ENCODE results near the gene PLXND1. TPM values are rescaled to one million over a fixed set of nuclear protein-coding genes. Genes with fewer than 3 reads are reported as not detected.
A peak's percentile ranks its signal among the peaks of the same experiment; 100 is the strongest.

The PLXND1 gene
- total RNA-seq, 1 donor from 2014 or later = 3.1 TPM

DNA sequence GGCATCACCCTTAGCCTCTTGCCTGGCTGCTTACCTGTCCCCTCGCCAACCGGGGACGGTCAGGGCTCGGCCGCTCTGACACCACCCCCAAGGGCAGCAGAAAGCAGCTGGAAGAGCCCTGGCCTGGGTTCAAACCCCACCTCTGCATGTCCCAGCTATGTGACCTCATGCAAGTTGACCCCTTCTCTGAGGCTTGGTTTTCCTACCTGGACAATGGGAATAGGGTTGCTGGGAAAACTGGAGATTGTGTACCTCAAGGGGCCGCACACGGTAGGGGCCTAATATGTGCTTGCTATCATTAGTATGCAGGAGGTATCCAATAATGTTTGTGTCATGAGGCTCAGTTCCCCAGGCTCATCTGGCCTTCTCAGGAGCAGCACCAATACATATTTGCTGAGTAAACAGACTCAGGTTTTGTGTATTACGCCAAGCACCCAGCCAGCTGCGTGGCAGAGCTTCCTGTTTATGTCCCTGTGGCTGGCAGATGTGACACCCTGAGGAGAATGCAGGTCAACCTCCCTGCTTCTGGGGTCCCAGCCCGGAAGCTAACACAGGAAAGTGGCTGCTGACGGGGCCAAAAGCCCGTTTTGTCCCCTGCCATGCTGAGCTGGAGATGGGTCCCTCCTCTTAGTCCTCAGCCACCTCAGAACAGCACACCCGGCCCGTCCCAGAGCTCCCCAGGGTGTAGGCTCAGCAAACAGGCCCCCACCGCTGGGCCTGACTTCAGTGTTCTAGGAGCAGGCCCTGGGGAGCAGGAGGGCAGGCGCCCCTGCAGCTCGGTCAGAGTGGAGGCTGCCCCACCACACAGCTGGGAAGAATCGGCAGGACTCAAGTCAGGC, 29.7 kb downstream of the PLXND1 start:
- POLR2A ChIA-PET = interaction anchor here (0.6 to 2.3 kb wide), 12 partner anchors 10 to 535 kb away, joined by 3 to 14 read pairs (median 4); partner anchors contain the start of genes IFT122, MBD4 and TMCC1
- DNase-seq = peak; percentile 53
- Mint-ChIP-seq H3K9me3 (no peaks in the 10 kb centered on the region), H3K36me3 (ENCODE audit: low read depth) (no peaks in the 10 kb centered on the region), H3K27ac (peak overlapping the region; percentile 86), H3K4me3 (peak overlapping the region; percentile 48), H3K27me3 (no peaks in the 10 kb centered on the region), H3K4me1 (peaks cover 61% of the 10 kb centered on the region)
- intact Hi-C loops (cut with micrococcal nuclease) = loop anchor here (5.0 kb wide), 2 partner anchors 139 to 299 kb away; partner anchors contain the start of genes HMCES and MBD4
- TF ChIP-seq, protein P1, sequence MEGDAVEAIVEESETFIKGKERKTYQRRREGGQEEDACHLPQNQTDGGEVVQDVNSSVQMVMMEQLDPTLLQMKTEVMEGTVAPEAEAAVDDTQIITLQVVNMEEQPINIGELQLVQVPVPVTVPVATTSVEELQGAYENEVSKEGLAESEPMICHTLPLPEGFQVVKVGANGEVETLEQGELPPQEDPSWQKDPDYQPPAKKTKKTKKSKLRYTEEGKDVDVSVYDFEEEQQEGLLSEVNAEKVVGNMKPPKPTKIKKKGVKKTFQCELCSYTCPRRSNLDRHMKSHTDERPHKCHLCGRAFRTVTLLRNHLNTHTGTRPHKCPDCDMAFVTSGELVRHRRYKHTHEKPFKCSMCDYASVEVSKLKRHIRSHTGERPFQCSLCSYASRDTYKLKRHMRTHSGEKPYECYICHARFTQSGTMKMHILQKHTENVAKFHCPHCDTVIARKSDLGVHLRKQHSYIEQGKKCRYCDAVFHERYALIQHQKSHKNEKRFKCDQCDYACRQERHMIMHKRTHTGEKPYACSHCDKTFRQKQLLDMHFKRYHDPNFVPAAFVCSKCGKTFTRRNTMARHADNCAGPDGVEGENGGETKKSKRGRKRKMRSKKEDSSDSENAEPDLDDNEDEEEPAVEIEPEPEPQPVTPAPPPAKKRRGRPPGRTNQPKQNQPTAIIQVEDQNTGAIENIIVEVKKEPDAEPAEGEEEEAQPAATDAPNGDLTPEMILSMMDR (IDR thresholded peaks at IDR 0.05) = no peak
- CTCF ChIA-PET = interaction anchor here (1.1 to 2.0 kb wide), 3 partner anchors 41 to 87 kb away, joined by 3 to 11 read pairs (median 5); no protein-coding TSS in a partner anchor
- ATAC-seq (ENCODE audit: low read depth) = peak; percentile 63

DNA sequence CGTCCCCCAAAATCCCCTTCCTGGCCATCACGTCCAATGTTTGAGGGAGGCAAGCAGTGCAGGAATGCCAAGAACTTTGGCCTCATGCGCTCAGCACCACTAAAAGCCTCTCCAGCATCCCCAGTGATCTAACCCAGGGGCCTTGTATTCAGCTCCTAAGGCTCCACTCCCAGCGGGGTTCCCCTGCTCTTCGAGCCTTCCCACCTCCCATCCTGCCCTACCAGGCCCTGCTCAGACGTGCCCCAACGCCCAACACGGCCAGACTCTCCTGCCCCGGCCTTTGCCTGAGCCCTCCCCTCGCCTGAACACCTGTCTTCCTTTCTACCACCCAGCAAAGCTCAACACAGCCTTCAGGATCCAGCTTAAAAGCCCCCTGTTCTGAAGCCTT, 30.5 kb downstream of the PLXND1 start:
- no peaks in the 10 kb centered on the region for H3K27me3 Mint-ChIP-seq
- no peaks in the 10 kb centered on the region for H3K9me3 Mint-ChIP-seq
- ATAC-seq (ENCODE audit: low read depth) (no peak), DNase-seq (no peak)
- H3K4me1 Mint-ChIP-seq = peaks cover 61% of the 10 kb centered on the region
- no peaks in the 10 kb centered on the region for H3K36me3 Mint-ChIP-seq (ENCODE audit: low read depth)
- intact Hi-C loops (cut with micrococcal nuclease) = loop anchor here (5.0 kb wide), 2 partner anchors 139 to 299 kb away; partner anchors contain the start of genes HMCES and MBD4
- ChIA-PET POLR2A (interaction anchor here (1.5 to 1.6 kb wide), 2 partner anchors 9 to 136 kb away, joined by 3 to 10 read pairs; partner anchors contain the start of genes IFT122 and MBD4), CTCF (interaction anchor here (1.9 to 2.0 kb wide), 2 partner anchors 50 to 86 kb away, joined by 5 to 11 read pairs; no protein-coding TSS in a partner anchor)
- H3K27ac Mint-ChIP-seq = peak overlapping the region; percentile 86
- no peak overlapping the region for H3K4me3 Mint-ChIP-seq
- TF ChIP-seq, protein P1 (IDR thresholded peaks at IDR 0.05) = no peak

DNA sequence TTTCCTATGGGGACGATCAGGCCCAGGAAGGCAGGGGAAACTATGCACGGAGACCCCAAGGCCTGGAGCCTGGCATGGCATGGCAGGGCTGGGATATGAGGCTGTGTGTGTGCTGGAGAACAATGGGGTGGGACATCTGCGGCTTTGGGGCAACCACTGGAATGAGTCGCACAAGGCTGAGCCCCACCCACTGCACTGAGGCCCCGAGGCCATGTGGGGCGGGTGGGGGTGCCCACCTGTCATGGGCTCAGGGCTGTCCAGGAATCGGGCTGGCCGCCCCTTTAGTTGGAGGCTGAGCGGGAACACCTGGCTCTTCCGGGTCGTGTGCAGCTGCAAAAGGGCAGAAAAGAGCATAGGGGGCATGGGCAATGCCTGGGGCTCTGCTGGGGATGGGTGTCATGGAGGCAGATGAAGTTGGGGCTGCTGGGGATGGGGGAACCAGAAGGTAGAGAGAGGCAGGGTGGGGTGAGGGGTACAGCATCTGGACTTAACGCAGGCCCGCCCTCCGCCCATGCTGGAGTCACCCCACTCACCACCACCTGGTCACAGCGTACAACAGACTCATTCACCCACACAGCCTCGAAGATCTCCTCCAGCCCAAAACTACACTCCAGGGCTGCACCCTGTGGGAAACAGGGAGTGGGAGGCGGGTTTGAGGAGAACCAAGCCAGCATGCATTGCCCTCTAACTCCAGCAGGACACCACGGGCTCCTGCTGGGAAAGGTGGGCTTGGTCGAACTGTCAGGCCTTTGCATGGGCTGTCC, 31.1 kb downstream of the PLXND1 start:
- ChIA-PET POLR2A (no interaction called here), CTCF (no interaction called here)
- H3K4me3 Mint-ChIP-seq = no peak overlapping the region
- intact Hi-C loops (cut with micrococcal nuclease) = loop anchor here (5.0 kb wide), 2 partner anchors 138 to 298 kb away; partner anchors contain the start of genes HMCES and MBD4
- H3K9me3 Mint-ChIP-seq = no peaks in the 10 kb centered on the region
- H3K27ac Mint-ChIP-seq = no peak overlapping the region
- TF ChIP-seq, protein P1 (IDR thresholded peaks at IDR 0.05) = no peak
- DNase-seq (no peak), ATAC-seq (ENCODE audit: low read depth) (no peak)
- H3K36me3 Mint-ChIP-seq (ENCODE audit: low read depth) = no peaks in the 10 kb centered on the region
- H3K27me3 Mint-ChIP-seq = no peaks in the 10 kb centered on the region
- H3K4me1 Mint-ChIP-seq = peaks cover 62% of the 10 kb centered on the region

DNA sequence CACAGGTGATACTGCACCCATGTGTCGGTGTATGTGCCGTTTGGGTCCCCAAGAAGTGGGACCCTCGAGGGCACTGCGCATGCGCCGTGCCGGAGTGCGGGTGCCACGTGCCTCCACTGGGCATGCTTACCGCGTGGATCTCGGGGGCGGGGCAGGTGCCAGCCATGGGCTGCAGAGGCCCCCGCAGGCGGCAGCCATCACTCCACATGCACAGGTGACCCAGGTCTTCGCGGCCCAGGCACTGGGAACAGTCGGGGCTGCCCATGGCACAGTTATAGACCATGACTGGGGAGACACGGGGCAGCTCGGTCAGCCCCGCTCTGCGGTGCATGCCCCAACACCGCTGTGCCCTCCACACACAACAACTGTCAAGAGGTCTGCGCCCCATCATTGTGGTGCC, 32.3 kb downstream of the PLXND1 start:
- H3K4me3 Mint-ChIP-seq = no peak overlapping the region

More for the DNA sequence above, 32.3 kb downstream of the PLXND1 start:
- Mint-ChIP-seq H3K36me3 (ENCODE audit: low read depth) (no peaks in the 10 kb centered on the region), H3K27me3 (no peaks in the 10 kb centered on the region), H3K4me1 (peaks cover 57% of the 10 kb centered on the region), H3K9me3 (no peaks in the 10 kb centered on the region), H3K27ac (no peak overlapping the region)
- ChIA-PET CTCF (no interaction called here), POLR2A (no interaction called here)
- intact Hi-C loops (cut with micrococcal nuclease) = no loop called here
- ATAC-seq (ENCODE audit: low read depth) (no peak), DNase-seq (no peak)
- TF ChIP-seq, protein P1 (IDR thresholded peaks at IDR 0.05) = no peak
